Activated B cell treated with CpG ODN at 0.5 μM for 24 hours (primary cell): ENCODE results near the gene TBXAS1. TPM values are rescaled to one million over a fixed set of nuclear protein-coding genes. Genes with fewer than 3 reads are reported as not detected.

Experiments
- ATAC-seq: fragments of 200-7000 bp; cut with Tn5 transposase; one replicate; pipeline ENCODE4 v1.10.0; 2021; ENCODE audit warnings: low read depth, mild to moderate bottlenecking, moderate library complexity
- CTCF ChIA-PET: fragments of 350-600 bp; sonication (Branson Sonifier 250); formaldehyde crosslinking; loops from one replicate; lab custom pipeline; 2021; ENCODE audit warnings: antibody characterized with exemption; lab: Charles Lee
- POLR2A ChIA-PET: fragments of 350-600 bp; sonication (Branson Sonifier 250); formaldehyde crosslinking; loops from one replicate; lab custom pipeline; 2021; ENCODE audit warnings: antibody characterized with exemption; lab: Charles Lee
- DNase-seq: peaks from one replicate; pipeline ENCODE4 v3.0.0; 2022
- H3K27ac Mint-ChIP-seq: one replicate; pipeline ENCODE4 v1.8.0; 2020; ENCODE audit warnings: mixed read lengths
- H3K27me3 Mint-ChIP-seq: one replicate; pipeline ENCODE4 v1.8.0; 2021; ENCODE audit warnings: mixed read lengths
- H3K36me3 Mint-ChIP-seq: one replicate; pipeline ENCODE4 v1.8.0; 2021; ENCODE audit warnings: low read depth, mixed read lengths
- H3K4me1 Mint-ChIP-seq: one replicate; pipeline ENCODE4 v1.8.0; 2021; ENCODE audit warnings: mixed read lengths
- H3K4me3 Mint-ChIP-seq: one replicate; pipeline ENCODE4 v1.8.0; 2020; ENCODE audit warnings: mild to moderate bottlenecking, mixed read lengths
- H3K9me3 Mint-ChIP-seq: one replicate; pipeline ENCODE4 v1.8.0; 2020; ENCODE audit warnings: mixed read lengths
- intact Hi-C: fragments of 100-400 bp; cut with micrococcal nuclease; formaldehyde crosslinking; loops from one replicate; pipeline ENCODE4 v1.15.1; 2024
- total RNA-seq: library from RNA; stranded (reverse); gene quantifications from 2 replicates; pipeline ENCODE4 v1.2.3, GENCODE V29; 2022
- TF ChIP-seq, protein P1 (sequence below): fragments of 200-600 bp; IDR thresholded peaks from one replicate; pipeline ENCODE4 v1.8.0; 2022; ENCODE audit warnings: antibody characterized with exemption, mild to moderate bottlenecking

TBXAS1 gene
- total RNA-seq, 1 donor from 2014 or later = 3.8 TPM

DNA sequence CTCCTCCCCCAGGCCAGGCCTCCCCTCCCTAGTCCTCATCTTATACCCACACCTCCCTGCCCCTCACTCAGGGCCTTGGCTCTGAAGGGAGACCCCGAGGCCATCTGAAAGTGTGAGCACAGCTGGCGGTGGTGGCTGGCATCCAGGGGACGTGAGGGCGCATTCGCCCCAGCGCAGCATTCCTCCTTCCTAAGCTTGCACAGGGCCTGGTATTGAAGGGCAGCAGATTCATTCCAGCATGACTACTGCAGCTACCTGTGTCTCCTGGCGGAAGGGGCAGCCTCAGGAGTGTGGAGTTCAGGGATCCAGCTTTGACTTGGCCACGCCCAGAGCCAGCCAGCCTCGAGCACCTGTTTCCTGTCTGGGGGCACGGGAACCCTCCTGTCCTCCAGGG, 161.1 kb downstream of the TBXAS1 start:
- no peaks in the 10 kb centered on the region for H3K36me3 Mint-ChIP-seq
- ATAC-seq = no peak
- no peak for DNase-seq
- H3K4me1 Mint-ChIP-seq = peaks cover 13% of the 10 kb centered on the region
- intact Hi-C loops = no loop called here
- TF ChIP-seq, protein P1, sequence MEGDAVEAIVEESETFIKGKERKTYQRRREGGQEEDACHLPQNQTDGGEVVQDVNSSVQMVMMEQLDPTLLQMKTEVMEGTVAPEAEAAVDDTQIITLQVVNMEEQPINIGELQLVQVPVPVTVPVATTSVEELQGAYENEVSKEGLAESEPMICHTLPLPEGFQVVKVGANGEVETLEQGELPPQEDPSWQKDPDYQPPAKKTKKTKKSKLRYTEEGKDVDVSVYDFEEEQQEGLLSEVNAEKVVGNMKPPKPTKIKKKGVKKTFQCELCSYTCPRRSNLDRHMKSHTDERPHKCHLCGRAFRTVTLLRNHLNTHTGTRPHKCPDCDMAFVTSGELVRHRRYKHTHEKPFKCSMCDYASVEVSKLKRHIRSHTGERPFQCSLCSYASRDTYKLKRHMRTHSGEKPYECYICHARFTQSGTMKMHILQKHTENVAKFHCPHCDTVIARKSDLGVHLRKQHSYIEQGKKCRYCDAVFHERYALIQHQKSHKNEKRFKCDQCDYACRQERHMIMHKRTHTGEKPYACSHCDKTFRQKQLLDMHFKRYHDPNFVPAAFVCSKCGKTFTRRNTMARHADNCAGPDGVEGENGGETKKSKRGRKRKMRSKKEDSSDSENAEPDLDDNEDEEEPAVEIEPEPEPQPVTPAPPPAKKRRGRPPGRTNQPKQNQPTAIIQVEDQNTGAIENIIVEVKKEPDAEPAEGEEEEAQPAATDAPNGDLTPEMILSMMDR = no peak
- ChIA-PET POLR2A (no interaction called here), CTCF (no interaction called here)
- no peak overlapping the region for H3K4me3 Mint-ChIP-seq
- H3K27me3 Mint-ChIP-seq = no peaks in the 10 kb centered on the region
- no peak overlapping the region for H3K27ac Mint-ChIP-seq
- H3K9me3 Mint-ChIP-seq = no peaks in the 10 kb centered on the region

DNA sequence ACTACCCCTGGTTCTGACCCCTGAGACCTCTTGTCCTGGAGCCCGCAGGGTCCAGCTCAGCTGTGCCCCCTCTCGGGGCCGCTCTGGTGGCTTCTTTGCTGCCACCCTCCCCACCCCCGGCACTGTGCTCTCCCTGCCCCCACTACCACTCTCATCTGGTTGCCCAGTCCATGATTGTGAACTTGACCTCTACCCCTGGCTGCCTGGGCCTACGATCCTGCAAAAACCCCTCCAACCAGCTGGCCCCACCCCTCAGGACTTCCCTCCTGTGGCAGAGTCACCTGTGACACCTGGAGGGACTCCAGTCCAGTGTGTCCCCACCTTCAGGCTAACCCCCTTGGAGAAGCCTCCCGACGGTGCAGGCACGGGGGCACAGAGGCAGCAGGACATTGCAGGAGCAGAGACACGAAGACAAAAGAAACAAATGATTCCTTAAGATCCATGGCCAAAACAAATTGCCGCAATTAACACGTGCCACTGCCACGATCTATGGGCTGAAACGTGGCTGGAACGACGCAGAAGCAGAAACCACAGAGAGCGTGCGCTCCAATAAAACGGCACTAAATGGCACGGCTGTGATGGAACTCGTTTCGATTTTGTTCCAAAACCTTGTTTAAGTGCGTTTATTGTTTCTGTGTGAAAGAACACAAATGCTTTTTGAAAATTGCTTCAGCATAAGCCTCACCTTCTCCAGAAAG, 161.7 kb downstream of the TBXAS1 start:
- ChIA-PET POLR2A (no interaction called here), CTCF (no interaction called here)
- no peaks in the 10 kb centered on the region for H3K27me3 Mint-ChIP-seq
- H3K9me3 Mint-ChIP-seq = no peaks in the 10 kb centered on the region
- intact Hi-C loops = no loop called here
- H3K4me3 Mint-ChIP-seq = no peak overlapping the region
- TF ChIP-seq, protein P1 = no peak
- no peak overlapping the region for H3K27ac Mint-ChIP-seq
- no peaks in the 10 kb centered on the region for H3K36me3 Mint-ChIP-seq
- ATAC-seq (no peak), DNase-seq (no peak)
- H3K4me1 Mint-ChIP-seq = peaks cover 13% of the 10 kb centered on the region

DNA sequence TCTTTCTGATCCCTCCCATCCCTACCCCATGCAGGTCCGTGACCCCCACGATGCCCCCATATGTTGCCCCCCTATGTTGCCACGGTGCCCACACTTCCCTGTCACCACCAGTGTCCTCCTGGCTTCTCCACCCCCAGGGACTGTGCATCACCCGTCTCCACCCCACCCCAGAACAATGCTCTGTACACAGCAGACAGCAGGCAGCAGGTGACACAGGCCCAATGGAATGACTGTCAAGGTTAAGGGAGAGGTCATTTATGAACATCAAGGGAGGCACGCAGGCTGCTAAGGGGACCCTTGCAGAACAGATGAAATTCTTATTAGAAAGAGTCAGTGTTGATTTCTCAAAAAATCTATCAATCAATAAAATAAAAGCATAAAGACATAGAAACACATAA, 162.2 kb downstream of the TBXAS1 start:
- DNase-seq (no peak), ATAC-seq (no peak)
- H3K4me1 Mint-ChIP-seq = peaks cover 13% of the 10 kb centered on the region
- TF ChIP-seq, protein P1 = no peak
- ChIA-PET CTCF (no interaction called here), POLR2A (no interaction called here)
- intact Hi-C loops = no loop called here
- H3K27me3 Mint-ChIP-seq = no peaks in the 10 kb centered on the region
- no peak overlapping the region for H3K27ac Mint-ChIP-seq
- no peak overlapping the region for H3K4me3 Mint-ChIP-seq
- no peaks in the 10 kb centered on the region for H3K9me3 Mint-ChIP-seq
- no peaks in the 10 kb centered on the region for H3K36me3 Mint-ChIP-seq

DNA sequence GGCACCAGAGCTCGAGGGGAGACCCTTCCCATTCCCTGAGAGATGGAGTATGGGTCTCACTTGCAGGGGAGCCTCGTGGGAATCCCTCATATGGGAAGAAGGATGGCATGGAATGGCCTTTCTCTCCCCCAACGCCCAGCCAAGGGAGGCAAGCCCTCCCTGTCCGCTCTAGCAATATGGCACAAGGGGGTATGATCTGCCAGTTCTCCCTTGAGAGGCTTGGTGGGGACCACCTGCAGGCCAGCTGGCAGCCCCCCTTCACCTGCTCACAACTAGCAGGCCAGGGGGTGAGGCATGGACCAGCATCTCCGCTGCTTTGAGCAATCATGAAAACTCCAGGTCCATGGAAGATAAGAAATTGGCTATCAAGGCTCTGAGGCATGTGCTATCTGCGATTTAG, 162.8 kb downstream of the TBXAS1 start:
- TF ChIP-seq, protein P1 = no peak
- H3K27me3 Mint-ChIP-seq = no peaks in the 10 kb centered on the region
- H3K4me3 Mint-ChIP-seq = no peak overlapping the region
- no peaks in the 10 kb centered on the region for H3K36me3 Mint-ChIP-seq
- H3K4me1 Mint-ChIP-seq = peaks cover 13% of the 10 kb centered on the region
- DNase-seq (no peak), ATAC-seq (no peak)
- ChIA-PET POLR2A (no interaction called here), CTCF (no interaction called here)
- no peak overlapping the region for H3K27ac Mint-ChIP-seq
- intact Hi-C loops = no loop called here
- H3K9me3 Mint-ChIP-seq = no peaks in the 10 kb centered on the region

DNA sequence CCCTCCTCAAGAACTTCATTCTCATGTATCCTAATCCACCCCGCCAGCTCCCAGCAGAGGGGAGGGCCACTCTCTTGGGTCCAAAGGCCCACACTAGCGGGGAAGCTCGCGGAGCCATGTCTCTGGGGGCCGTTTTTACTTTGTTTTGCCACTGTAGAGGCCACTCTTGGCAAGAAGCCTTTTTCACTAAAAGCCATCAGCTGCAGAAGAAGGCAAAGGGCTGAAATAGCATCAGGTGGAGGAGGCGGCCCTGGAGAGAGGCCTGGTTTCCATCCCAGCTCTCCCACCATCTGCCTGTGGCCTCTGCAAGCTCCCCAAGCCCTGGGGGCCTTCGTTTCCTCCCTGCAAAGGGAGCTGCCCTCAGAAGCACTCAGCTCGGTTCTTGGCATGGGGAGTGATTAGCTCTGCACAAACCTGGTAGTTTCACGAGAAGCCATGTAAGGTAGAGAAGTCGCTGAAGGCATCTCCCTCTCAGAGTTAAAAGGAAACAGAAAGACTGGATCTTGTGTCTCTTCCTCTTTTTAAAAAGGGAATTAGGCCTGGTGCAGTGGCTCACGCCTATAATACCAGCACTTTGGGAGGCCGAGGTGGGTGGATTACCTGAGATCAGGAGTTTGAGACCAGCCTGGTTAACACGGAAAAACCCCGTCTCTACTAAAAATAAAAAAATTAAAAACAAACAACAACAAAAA, 163.4 kb downstream of the TBXAS1 start:
- Mint-ChIP-seq H3K4me1 (peaks cover 13% of the 10 kb centered on the region), H3K27ac (no peak overlapping the region), H3K27me3 (no peaks in the 10 kb centered on the region), H3K4me3 (no peak overlapping the region), H3K36me3 (no peaks in the 10 kb centered on the region), H3K9me3 (no peaks in the 10 kb centered on the region)
- ChIA-PET CTCF (no interaction called here), POLR2A (no interaction called here)
- ATAC-seq (no peak), DNase-seq (no peak)
- intact Hi-C loops = no loop called here
- TF ChIP-seq, protein P1 = no peak
